Endometrium (tissue), 2 donors: ENCODE measurements around the gene GMIP.
"Not testable (repeated sequence)": the region's sequence is repeated elsewhere in the genome, so short reads cannot be mapped to it uniquely, and the experiment has no call there.

Source experiments
- FAIRE-seq: peaks from 2 replicates; lab custom pipeline; 2012; peaks lifted over from hg19 to GRCh38; lab: Jason Lieb, UNC
- donor health status: control.
- donor health status: control.

GMIP gene

DNA sequence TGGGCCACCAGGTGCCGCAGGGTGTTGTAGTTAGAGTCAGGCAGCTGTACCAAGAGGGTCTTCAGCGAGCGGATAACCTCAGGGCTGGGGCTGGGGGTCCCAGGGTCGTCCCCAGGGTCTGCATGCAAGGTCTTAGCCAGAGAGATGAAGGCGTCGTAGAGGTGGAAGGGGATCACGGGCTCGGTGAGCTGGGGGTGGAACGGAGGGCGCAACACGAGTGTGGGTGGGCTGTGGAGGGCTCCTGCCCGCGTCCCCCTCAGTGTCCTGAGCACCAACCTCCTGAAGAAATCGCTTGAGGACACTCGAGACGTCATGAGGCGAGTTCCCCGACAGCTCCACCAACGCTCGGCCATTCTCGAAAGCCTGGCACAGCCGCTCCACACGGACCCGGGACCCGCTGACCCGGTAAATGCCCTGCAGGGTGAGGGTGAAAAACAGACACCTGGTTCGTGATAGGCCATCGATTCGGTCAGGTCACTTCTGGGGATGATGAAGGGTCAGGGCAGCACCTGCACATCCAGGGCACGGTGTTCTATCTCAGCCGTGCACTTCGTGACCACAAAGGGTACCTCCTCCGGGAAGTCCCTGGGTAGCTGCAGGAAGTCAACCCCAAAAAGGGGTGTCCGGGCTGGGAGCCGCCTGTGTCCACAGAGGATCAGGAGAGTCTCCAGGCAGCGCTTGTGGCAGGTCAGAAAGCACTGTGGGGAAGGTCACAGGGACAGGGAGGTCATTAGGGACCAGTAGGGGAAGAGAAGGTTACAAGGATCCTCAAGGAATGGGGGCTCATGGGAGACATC, 8.7 kb downstream of the GMIP start:
- no peak for FAIRE-seq

DNA sequence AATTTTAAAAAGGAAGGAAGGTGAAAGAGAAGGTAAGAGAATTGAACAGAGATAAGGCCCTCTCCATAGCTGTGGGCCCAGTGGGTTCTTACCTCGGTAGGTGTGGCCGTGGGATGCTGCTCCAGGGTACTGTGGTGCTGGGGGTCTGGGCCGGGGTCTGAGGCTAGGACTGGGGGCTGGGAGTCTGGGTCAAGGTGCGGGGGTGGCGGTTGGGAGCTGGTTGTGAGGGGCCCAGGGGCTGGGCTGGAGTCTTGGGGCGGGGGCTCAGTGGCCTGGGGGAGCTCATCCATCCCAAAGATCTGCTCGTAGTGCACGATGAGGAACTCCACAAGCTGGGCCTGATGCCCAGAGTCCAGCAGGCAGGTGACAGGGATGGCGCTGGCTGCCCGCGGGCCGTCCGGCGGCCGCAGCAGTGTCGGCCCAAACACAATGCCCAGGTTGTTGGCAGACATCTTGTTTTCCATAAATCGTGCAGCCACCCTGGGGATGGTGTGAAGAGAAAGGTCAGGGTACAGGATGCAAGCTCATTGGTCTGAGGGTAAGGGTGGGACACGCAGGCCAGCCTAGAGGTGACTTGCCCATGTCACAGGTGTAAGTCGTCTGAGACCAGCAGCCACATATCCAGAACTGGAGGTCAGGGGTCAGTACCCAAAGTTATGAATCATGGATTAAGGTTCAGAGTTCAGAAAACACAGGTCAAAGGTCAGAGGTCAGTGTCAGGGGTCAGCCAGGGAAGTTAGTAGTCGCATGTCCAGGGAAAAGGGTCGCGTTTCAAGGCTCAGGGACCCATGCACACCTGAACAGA, 9.5 kb downstream of the GMIP start:
- no peak for FAIRE-seq

DNA sequence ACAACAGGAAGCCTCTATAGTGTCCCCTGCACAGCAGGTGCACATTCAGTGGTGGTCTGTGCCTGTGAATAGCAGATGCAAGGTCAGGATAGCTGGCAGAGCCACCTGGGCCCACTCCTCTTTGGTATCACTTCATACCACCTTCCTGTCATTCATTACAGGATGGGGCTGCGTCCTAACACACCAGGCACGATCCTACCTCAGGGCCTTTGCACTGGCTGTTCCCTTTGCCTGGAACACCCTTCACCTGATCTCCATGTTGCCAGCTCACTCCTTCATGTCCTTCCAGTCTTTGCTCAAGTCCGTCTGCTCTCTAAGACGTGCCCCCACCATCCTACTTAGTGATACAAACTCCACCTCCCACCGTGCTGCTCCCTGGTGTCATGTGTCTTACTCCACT, 10.8 kb downstream of the GMIP start:
- FAIRE-seq, result no peak

DNA sequence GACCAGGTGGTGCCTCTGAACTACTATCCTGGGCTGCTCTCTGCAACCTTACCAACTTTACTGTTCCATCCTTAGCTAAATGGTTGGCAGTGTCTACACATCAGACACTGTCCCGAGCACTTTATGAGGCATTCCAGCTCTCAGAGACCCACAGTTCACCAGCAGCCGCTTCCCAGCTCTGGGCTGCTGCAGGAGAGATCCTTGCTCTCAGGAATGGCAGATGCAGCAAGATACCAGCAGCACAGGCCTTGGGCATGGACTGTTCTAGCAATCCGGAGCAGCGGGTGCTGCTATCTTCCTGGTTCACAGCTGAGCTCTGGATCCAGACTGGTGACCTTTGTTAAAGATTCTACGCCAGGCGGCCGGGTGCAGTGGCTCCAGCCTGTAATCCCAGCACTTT, 12.1 kb downstream of the GMIP start:
- no peak for FAIRE-seq

DNA sequence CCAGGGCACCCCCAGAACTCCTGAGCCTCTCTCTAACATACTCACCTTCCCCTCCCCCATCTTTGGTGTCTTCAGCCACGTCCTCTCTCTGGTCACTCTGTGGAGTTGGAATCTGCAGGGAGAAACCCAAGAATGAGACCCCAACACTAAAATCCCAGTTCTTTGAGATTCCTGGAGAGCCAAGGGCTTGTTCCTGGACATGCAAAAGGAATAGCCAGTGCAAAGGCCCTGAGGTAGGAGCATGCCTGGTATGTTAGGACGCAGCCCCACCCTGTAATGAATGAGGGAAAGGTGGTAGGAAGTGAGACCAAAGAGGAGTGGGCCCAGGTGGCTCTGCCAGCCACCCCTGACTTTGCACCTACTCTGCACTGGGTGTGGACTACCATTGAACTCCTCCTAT, 13.0 kb downstream of the GMIP start:
- no peak for FAIRE-seq

DNA sequence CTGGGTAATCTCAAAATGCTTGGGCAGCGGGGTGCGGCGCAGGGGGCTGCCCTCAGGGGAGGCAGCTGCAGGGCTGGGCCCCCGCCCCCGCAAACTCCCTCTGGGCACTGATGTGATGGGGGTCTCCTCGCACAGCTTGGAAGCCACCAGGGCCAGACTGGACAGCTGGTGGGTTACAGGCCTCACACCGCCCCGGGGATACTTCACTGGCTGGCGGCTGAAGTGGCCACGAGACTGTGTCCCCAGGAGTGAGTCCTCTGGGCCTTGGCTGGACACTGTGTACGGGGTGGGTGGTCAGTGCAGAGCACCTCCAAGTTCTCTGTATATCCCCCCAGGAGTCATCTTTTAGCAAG, 13.4 kb downstream of the GMIP start:
- FAIRE-seq, result no peak

DNA sequence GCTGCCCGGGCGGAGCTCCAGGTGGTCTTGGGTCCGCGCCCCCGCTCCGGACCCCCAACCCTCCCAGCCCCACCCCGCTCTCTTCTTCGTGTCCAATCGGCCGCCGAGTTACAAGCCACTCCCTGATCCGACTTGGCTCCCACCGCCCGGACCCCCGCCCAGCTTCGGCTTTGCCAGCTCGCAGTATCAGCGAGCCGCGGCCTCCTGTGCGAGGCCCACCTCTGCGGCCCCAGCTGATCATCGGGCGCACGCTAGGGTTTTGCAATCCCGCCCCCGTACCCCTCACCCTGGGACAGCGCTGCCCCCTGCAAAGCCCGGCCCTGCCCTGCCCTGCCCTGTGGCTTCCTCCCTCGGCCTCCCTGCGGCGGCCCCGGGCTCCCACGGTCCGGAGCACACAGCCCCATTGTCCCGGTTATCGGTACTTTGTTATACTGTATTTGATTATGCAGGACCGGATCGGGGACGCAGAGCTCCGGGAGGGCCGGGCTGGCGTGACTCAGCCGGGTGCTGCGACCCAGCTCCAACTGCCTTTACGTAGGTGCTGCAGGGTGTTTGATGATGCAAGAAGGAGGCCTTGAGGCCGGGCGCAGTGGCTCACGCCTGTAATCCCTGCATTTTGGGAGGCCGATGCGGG, 14.8 kb downstream of the GMIP start:
- no peak for FAIRE-seq

DNA sequence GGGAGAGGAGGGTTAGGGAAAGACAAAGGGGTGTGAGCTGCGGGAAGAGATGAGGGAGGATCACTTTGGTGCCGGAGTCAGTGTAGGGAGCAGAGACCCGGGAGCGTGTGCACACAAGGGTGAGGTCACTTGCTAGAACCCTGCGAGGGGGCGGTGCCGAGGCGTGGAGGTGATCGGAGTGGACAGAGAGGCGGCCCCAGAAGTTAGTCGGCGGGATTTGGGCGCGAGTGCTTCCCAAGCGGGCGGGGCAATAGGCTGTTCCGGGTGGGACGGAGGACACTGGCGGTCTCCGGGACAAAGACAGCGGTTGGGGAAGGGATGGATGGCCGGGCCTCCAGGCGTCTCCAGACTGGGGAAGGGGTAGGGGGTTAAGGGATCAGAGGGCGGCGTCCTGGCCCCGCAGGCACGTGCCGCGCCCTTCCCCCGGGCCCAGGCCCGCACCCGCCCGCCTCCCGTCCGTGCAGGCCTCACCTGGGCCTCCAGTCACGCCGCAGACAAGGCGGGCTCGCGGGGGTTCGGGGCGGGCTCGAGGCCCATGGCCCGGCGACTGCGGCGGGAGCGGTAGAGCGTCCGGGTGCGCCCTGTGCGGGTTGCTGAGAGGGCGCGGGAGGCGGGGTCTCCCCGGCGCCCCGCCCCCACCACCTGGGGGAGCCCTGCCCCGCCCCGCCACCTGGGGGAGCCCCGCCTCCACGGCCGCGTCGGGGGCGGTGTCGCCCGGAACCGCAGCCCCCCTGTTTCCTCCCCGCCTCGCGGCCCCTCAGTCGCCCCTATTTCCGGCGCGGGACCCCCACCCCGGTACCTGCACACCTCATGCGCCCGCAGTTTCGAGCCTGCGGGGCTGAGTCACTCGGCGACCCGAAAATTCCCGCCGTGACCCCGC, 15.6 kb downstream of the GMIP start, which contains the start of gene LPAR2:
Gene LPAR2, minus strand, starts transcription at position 600 of the 880 bp plus-strand sequence. CDS start 945 bp downstream, outside the sequence.
- FAIRE-seq, result no peak

DNA sequence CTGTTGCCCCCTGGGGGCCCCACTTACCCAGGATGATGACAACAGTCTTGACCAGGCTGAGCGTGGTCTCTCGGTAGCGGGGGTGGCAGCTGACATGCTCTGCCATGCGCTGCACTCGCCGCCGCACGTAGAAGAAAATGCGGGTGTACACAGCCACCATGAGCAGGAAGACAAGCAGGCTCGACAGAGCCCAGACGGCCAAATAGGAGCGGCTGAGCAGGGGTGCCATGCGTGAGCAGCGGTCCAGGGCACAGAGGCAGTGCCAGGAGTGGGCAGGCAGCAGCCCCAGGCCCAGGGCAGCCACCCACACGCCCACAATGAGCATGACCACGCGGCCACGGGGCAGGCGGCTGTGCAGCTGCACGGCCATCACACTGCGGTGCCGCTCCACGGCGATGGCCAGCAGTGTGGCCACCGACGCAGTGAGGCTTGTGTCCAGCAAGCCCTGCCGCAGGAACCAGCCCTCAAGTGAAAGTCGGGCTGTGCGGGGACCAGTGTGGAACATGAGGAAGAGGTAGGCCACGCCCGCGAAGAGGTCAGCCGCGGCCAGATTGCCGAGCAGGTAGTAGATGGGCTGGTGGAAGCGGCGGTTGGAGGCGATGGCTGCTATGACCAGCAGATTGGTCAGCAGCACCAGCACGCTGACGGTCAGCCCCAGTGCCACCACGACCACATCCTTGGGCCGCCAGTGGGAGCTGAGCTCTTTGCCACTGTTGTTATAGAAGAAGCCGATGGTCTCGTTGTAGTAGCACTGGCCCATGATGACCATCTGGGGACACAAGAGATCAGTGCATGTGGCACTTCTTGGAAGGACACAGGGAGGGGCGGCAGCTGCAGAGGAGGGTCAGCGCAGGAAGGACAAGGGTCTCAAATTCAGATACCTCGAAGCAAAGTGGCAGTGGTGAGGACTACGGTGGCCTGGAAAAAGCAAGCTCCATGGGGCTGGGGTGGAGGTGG, 16.7 kb downstream of the GMIP start:
- no peak for FAIRE-seq

DNA sequence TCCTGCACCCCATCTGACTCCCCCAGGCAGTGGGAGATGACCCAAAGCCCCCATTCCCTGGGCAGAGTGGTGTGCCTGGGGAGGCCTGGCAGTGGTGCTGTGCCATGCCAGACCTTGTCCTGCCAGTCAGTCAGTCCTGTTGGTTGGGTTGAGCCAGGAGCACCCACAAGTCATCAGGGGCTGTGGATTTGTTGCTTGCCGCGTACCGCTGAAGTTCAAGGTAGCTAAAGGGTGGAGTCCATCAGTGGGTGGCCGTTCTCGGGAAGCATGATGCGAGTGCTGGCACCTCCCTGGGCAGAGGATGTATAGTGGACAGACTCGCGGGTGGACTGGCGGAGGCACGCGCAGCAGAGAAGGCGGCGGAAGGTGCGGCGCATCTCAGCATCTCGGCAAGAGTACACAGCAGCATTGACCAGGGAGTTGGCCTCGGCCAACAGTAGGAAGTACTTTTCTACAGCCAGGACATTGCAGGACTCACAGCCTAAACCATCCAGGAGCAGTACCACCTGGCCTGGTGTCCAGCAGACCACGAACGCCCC, 19.4 kb downstream of the GMIP start:
- FAIRE-seq, result no peak

DNA sequence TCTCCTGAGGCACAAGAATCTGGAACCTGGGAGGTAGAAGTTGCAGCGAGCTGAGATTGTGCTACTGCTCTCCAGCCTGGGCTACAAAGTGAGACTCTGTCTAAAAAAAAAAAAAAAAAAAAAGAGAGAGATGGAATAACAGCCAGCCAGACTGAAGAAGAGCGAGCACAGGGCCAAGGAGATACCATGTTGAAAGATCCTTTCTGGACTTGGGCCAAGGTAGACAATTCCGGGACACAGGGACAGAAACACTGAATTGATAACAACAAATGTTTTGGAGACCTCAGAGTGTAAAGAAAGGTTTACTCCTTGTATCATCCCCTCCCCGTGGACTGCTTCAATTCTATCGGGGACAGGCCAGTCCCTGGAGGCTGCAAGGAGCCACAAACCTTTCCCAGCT, 20.1 kb downstream of the GMIP start:
- FAIRE-seq, result no peak

DNA sequence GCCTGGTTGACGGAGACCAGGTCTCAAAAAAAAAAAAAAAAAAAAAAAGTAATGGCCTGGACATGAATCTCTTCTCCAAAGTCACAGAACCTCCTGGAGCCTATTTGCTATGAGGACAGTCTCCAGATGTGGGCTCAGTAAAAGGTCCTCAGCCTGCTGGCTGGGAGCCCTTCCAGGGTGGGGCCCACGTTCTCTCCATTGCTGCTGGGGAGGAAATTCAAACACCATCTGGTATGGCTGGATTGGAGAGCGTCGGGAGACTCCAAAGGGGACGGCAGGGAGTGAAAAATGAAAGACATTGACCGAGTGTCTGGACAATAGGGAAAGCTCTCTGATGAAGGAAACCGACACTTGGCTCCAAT, 23.6 kb downstream of the GMIP start:
- FAIRE-seq, result no peak

DNA sequence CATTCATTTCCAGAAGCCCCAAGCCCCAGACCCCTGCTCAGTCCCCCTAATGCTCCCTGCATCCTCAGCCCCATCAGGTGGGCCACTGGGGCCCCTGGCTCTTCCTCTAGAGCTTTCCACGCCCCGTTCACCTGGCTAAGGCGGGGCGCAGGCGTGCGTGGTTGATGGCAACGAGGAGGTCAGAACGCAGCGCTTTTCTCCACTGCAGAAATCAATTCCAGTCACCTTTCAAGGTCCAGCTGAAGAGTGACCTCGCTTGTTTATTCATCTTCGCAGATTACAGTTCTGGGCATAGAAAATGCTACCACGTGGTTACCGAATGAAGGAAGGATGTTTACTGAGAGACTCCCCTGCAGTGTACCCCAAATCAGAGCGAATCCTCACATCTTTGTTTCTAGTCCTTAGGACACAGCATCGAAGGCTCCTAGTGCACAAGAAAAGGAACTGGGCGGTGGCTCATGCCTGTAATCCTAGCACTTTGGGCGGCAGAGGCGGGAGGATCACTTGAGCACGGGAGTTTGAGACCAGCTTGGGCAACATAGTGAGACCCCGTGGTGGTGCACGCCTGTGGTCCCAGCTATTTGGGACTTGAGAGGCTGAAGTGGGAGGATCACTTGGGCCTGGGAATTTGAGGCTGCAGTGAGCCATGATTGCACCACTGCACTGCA, 24.1 kb downstream of the GMIP start:
- no peak for FAIRE-seq

DNA sequence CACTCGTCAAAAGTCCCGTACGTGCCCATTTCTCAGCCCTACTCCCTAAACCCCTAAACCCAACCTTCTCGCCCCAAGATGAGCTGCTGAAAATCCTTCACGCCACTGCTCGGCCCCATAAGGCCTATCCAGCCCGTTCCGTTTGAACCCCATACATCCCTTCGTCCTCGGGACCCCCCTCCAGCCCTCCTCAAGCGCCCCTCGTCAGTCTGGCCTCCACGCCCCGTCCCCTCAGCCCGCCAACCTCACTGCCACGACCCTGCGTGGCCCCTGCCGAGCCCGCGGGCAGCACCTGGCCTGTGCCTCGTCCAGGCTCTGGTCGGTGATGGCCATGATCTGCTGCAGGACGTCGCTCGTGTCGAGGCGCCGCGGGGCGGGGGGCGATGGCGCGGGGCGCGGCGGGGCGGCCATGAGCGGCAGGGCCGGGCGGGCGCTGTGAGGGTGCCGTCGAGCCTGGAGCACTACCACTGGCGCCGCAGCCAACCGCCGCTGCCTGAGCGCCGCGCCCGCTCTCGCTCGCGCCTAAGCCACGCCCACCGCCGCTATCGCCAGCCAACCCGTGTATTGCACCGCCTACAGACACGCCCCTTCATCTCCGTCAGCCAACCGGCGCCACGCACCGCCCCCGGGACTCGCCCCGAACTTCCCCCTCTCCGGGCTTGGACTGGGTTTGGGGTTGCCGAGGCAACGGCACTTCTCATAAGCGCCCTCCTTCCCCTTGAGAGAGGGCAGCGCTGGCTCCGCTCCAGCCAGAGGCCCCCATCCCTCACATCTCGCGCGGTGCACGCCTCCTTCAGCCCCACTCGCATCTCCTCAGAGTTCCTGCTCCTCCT, 25.0 kb downstream of the GMIP start, which contains the start of gene PBX4:
Gene PBX4, minus strand, starts transcription at position 469 of the 833 bp plus-strand sequence. Its CDS starts 58 bp downstream, at position 411.
- no peak for FAIRE-seq

DNA sequence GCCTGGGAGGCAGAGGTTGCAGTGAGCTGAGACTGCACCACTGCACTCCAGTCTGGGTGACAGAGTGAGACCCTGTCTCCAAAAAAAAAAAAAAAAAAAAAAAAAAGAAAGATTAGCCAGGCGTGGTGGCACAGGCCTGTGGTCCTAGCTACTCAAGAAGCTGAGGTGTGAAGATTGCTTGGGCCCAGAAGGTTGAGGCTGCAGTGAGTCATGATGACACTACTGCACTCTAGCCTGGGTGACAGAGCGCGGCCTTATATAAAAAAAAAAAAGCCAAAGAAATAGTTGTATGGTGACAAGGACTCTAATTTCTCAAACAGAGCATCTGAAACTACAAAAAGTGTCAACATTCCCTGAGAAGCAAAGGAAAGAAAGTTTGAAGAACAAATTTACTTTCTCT, 28.4 kb downstream of the GMIP start:
- FAIRE-seq, result no peak

DNA sequence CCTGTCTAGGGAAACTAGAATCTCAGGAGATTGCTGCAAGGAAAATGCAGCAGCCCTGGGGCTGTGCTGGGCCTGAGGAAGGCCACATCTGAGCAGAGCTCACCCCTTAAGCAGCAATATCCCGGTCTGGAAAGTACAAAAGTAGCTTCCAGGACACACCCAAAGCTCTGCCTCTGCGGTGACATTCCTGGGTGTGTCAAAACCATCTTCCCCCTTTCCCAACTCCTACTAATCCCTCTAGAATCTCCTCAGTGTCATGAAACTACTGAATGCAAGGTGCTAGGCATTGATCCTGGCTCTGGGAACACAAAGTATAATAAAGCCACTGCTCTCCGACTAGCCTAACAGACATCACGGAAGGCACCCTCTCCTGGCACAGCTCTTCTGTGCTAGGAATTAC, 30.0 kb downstream of the GMIP start:
- no peak for FAIRE-seq

DNA sequence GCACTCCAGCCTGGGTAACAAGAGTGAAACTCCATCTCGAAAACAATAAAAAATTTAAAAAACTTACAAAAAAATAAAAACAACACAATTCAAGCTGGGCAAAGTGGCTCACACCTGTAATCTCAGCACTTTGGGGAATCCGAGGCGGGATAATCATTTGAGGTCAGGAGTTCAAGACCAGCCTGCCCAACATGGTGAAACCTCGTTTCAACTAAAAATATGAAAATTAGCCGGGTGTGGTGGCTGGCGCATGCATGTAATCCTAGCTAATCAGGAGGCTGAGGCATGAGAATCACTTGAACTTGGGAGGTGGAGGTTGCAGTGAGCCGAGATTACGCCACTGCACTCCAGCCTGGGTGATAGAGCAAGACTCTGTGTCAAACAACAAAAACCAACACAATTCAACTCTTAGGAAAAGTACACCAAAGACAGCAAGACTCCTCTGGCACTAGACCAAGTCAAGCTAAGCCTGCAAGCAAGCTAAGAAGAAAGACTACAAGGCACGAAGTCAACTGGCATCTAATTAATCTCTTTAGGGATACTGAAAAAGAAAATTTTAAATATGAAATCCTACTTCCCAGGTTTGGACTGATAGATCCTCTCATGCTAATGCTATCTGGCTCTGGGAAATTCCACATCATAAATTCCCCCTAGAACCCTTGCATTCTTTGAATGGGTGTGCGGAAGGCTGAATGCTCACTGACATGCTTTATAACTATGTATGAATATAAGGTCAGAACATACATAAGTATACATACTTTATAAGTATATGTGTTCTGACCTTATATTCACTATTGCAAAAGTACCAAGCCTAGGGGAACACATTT, 32.9 kb downstream of the GMIP start:
- no peak for FAIRE-seq

DNA sequence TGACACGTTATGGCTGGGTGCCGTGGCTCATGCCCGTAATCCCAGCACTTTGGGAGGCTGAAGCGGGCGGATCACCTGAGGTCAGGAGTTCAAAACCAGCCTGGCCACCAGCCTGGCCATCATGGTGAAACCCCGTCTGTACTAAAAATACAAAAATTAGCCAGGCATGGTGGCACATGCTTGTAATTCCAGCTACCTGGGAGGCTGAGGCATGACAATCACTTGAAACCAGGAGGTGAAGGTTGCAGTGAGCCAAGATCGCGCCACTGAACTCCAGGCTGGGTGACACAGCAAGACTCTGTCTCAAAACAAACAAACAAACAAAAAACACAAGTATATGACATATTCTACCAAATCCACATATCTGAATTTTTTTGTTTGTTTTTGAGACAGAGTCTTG, 36.8 kb downstream of the GMIP start:
- FAIRE-seq, result not testable (repeated sequence)
